HG03045 (cell line): ENCODE results near the gene UGT1A9.
"Not testable (repeated sequence)": the region's sequence is repeated elsewhere in the genome, so short reads cannot be mapped to it uniquely, and the experiment has no call there.

Experiments
- ATAC-seq: cut with Tn5 transposase; IDR thresholded peaks from one replicate; pipeline ENCODE4 v1.9.1; 2021; ENCODE audit warnings: mild to moderate bottlenecking, moderate library complexity; ENCODE audit not compliant: unreplicated experiment

UGT1A9 gene

DNA sequence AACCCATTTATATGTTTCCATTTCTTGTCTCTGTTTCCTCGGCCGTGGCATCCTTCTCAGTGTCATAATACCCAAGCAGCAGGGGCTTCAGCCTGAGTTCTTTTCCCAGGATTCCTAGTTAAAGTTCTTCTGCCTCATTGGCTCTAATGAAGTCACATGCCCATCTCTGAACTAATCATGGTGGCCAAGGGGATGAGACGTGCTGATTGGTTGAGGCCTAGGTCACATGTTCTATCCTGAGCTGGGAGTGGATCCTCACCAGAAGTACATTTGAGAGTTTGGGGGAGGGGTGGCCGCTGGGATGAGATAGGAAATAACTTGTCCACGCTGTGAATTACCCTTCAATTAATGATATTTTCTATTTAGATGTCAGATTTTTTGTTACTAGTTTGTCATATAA is 37.2 kb downstream of the UGT1A9 start:
- no peak for ATAC-seq

DNA sequence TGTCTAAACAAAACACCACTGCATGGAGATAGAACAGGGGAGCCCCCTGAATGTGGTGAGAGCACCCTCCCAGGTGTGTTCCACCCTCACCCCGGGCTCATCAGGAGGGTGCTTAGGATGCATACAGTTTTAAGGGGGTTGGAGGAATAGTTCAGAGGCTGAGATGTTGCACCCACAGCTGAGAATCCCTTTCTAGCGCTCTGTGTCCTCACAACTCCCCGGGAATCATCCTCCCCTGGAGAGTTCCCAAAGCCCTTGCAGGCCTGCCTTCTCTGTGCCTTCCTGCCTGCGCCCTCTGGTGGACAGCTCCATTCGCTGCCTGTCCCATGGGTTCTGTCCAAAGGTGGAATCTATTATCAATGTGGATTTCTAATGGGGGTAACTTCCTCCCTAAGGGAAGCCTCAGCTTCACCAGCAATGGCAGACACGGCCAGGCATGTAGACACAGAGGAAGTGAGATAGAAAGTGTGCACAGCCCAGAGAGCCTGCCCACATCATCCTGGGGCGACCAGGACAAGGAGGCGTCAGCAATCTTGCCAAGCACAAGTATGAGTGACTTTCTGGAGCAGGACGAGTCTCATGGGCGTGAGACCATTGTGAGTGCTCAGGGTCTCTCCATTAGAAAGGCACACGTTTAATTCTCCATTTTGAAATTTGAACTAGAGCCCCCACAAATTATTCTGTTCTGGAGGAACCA is 39.8 kb downstream of the UGT1A9 start:
- no peak for ATAC-seq

DNA sequence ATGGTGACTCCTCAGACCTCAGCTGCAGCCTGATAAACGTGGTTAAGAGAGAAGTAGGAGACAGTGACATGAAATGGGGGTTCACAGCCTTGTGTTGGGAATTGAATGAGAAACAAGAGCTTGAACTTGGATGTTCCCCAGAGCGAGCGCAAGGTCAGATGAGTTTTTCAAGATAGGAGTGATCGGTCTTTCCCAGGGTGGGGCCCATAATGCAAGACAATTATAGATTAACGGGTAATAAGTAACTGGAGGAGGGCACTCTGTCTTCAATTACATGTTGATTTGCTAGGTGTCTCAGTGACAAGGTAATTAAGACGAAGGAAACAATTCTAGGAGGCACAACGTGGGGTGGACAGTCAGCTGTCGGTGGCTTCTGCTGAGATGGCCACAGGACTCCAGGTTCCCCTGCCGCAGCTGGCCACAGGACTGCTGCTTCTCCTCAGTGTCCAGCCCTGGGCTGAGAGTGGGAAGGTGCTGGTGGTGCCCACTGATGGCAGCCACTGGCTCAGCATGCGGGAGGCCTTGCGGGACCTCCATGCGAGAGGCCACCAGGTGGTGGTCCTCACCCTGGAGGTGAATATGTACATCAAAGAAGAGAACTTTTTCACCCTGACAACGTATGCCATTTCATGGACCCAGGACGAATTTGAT is 41.0 kb downstream of the UGT1A9 start, which contains the start of gene UGT1A5:
UGT1A5 (plus strand) TSS at position 297 of the 651 bp plus-strand sequence; CDS start at position 382, 85 bp downstream.
- no peak for ATAC-seq

DNA sequence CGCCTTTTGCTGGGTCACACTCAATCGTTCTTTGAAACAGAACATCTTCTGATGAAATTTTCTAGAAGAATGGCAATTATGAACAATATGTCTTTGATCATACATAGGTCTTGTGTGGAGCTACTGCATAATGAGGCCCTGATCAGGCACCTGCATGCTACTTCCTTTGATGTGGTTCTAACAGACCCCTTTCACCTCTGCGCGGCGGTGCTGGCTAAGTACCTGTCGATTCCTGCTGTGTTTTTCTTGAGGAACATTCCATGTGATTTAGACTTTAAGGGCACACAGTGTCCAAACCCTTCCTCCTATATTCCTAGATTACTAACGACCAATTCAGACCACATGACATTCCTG is 41.5 kb downstream of the UGT1A9 start:
- ATAC-seq: no peak

DNA sequence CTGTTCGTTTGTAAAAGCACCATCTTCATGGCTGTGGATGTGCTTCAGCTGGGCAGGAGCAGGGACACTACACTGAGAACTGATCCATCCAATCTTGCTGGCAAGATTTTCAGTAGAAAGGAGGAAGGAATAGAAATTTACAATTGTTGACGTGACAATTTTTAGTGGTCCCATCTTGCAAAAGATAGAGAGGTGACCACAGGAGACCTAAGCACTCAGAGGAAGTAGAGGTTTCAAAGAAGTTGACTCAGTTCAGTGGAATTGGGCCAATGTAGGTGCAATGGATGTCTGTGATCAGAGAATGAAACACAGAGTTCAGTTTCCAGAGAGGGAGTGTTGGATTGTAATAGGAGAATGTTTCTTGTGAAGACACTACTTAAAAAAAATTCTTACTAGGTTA is 42.4 kb downstream of the UGT1A9 start:
- ATAC-seq: no peak

DNA sequence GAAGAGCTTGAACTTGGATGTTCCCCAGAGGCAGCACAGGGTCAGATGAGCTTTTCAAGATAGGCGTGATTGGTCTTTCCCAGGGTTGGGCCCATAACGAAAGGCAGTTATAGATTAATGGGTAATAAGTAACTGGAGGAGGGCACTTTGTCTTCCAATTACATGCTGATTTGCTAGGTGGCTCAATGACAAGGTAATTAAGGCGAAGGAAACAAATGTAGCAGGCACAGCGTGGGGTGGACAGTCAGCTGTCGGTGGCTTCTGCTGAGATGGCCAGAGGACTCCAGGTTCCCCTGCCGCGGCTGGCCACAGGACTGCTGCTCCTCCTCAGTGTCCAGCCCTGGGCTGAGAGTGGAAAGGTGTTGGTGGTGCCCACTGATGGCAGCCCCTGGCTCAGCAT is 46.9 kb downstream of the UGT1A9 start, which contains the start of gene UGT1A4:
UGT1A4 (plus strand) TSS at position 185 of the 400 bp plus-strand sequence; CDS start at position 270, 85 bp downstream.
- ATAC-seq: no peak

DNA sequence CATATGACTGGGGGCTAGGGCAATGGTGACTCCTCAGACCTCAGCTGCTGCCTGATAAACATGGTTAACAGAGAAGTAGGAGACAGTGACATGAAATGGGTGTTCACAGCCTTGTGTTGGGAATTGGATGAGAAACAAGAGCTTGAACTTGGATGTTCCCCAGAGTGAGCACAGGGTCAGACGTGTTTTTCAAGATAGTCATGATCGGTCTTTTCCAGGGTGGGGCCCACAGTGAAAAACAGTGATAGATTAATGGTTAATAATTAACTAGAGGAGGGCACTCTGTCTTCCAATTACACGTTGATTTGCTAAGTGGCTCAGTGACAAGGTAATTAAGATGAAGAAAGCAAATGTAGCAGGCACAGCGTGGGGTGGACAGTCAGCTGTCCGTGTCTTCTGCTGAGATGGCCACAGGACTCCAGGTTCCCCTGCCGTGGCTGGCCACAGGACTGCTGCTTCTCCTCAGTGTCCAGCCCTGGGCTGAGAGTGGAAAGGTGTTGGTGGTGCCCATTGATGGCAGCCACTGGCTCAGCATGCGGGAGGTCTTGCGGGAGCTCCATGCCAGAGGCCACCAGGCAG is 57.1 kb downstream of the UGT1A9 start, which contains the start of gene UGT1A3:
UGT1A3 (plus strand) TSS at position 320 of the 579 bp plus-strand sequence; CDS start at position 405, 85 bp downstream.
- ATAC-seq: no peak

DNA sequence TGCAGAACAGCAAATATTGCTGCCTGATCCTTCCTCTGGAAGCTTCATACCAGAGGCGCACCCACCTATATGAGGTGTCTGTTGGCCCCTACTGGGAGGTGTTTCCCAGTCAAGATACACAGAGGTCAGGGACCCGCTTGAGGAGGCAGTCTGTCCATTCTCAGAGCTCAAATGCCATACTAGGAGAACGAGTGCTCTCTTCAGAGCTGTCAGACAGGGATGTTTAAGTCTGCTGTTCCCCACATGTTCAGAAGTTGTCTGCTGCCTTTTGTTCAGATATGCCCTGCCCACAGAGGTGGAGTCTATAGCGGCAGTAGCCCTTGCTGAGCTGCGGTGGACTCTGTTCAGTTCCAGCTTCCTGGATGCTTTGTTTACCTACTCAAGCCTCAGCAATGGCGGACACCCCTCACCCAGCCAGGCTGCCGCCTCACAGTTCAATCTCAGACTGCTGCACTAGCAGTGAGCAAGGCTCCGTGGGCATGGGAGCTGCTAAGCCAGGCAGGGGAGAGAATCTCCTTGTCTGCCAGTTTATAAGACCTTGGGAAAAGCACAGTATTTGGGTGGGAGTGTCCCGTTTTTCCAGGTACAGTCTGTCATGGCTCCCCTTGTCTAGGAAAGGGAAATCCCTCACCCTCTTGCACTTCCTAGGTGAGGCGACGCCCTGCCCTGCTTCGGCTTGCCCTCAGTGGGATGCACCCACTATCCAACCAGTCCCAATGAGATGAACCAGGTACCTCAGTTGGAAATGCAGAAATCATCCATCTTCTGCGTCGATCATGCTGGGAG is 65.4 kb downstream of the UGT1A9 start:
- ATAC-seq: not testable (repeated sequence)

DNA sequence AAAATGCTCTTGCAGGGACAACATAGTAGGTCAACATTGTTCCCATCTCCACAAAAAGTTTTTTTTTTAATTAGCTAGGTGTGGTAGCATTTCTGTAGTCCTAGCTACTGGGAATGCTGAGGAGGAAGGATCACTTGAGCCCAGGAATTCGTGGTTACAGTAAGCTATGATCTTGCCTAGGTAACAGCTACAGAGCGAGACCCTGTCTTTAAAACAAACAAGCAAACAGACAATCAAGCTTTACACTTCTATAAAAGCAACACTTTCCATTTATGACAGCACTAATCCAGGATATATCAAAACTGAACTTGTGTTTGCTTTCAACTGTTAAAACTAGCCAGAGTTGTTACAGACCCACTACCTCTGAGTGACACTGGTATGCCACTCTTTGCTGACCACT is 69.2 kb downstream of the UGT1A9 start:
- no peak for ATAC-seq

DNA sequence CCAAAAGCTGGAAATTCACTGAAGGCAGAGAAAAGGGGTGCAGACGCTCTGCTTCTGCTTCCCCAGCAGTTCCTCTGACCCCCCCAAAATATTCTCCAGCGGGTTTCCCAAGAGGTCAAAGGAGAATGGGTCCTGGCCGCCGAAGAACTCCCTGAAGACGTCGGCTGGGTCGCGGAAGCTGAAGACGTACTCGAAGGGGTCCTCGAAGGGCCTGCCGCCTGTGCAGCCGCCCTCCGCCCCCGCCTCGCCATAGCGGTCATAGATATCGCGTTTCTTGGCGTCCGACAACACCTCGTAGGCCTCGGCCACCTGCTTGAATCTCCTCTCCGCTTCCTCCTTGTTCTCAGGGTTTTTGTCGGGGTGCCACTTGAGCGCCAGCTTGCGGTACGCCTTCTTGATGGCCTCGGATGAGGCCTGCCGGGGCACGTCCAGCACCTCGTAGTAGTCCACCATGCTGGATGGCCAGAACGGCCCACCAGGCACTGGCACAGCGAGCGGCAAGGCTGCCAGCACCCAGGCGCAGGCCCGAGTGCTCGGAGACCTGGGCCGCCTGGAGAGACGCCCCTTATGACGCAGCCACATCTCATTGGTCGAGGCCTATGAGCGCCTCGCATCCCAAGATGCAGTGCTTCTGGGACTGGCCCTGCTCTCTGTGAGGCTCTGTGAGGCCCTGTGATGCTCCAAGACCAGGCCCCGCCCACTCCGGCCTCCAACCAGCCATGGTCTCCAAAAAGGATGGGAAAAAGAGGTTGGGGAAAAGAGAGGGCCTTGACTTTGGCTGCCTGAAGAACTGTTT is 72.0 kb downstream of the UGT1A9 start:
- no peak for ATAC-seq

DNA sequence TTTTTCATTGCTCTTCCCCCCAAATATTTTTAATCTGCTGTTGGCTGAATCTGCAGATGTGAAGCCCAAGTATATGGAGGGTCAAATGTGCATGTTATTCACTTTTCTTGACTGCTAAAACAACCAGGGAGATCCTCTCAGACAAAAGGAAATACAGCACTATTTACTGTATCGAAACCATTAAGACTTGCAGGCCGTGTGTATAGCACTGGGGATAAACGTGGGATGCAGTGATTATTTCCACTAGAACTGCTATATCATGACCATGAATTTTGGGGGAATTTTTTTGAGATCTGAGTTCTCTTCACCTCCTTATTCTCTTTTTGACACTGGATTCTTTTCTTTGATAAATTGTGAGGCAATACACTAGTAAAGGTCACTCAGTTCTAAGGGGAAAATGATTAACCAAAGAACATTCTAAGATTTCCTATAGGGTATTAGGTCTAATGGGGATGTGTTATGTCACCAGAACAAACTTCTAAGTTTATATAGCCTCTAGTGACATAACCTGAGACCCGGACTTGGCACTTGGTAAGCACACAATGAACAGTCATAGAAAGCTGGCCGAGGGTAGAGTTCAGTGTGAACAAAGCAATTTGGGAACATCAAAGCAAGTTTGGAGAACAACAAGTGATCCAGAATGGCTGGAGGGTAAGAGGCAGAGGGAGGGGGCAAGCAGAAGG is 73.5 kb downstream of the UGT1A9 start:
- ATAC-seq: no peak

DNA sequence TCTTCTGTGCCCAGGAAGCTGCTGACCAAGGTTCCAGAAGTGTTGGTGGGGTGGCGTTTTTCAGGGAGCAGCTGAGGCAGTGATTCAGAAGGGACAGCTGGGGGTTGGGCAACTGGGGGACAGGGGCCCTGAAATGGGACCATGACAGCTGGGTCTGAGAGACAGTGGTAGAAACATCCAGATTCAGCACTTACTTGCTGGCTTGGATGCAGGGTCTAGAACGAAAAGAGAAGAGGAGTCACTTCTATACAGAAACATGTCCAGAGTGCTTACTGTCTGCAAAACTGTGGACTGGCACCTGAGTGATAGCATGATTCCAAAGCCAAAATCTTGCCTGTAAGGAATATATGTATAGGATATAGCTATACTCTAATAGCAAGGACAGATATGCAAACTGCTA is 74.1 kb downstream of the UGT1A9 start:
- ATAC-seq: not testable (repeated sequence)

DNA sequence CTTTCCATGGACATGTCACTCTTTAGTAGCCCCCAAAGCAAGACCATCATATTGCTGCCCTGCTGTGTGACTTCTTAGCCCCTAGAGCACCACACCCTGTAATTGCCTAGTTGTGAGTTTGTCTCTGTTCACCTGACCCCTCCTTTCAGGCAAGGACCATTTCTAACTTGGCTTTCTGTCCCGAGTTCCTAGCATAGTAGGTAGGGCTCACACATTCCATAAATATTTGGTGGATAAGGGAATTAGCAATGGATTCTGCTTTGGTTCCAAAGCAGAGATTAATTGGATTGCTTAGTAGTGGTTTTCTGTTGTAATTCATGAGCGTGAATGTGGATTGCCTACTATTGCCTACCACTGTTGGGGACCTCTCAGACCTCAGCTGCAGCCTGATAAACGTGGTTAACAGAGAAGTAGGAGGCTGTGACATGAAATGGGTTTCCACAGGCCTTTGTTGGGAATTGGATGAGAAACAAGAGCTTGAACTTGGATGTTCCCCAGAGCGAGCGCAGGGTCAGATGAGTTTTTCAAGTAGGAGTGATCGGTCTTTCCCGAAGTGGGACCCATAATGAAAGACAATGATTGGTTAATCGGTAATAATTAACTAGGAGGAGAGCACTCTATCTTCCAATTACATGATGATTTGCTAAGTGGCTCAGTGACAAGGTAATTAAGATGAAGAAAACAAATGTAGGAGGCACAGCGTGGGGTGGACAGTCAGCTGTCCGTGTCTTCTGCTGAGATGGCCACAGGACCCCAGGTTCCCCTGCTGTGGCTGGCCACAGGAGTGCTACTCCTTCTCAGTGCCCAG is 75.0 kb downstream of the UGT1A9 start:
- ATAC-seq: no peak

DNA sequence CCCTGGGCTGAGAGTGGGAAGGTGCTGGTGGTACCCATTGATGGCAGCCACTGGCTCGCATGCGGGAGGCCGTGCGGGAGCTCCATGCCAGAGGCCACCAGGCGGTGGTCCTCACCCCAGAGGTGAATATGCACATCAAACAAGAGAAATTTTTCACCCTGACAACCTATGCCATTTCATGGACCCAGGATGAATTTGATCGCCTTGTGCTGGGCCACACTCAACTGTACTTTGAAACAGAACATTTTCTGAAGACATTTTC is 75.5 kb downstream of the UGT1A9 start:
- no peak for ATAC-seq

DNA sequence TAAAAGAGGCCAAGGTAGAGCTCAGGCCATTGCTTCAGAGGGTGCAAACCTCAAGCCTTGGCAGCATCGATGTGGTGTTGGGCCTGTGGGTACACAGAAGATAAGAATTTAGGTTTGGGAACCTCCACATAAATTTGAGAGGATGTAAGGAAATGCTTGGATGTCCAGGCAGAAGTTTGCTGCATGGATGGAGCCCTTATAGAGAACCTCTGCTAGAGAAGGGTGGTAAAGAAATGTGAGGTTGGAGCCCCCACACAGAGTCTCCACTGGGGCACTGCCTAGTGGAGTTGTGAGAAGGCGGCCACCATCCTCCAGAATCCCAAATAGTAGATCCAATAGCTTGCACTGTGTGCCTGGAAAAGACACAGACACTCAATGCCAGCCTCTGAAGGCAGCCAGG is 79.0 kb downstream of the UGT1A9 start:
- not testable (repeated sequence) for ATAC-seq

DNA sequence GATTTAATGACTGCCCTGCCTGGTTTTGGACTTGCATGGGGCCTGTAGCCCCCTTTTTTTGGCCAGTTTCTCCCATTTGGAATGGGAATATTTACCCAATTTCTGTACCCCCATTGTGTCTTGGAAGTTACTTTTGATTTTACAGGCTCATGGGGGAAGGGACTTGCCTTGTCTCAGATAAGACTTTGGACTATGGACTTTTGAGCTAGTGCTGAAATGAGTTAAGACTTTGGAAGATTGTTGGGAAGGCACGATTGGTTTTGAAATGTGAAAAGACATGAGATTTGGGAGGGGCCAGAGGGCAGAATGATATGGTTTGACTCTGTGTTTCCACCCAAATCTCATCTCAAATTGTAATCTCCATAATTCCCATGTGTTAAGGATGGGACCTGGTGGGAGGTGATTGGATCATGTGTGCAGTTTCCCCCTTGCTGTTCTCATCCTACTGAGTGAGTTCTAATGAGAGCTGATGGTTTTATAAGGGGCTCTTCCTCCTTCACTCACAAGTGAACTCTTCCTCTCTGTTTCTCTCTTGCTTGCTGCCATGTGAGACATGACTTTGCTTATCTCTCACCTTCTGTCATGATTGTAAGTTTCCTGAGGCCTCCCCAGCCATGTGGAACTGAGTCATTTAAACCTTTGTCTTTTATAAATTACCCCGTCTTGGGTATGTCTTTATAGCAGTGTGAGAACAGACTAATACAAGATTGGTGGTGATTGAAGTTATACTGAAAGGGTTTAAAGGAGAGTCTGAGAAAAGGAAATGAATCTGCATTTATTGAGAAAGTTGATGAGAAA is 79.7 kb downstream of the UGT1A9 start:
- ATAC-seq: not testable (repeated sequence)

DNA sequence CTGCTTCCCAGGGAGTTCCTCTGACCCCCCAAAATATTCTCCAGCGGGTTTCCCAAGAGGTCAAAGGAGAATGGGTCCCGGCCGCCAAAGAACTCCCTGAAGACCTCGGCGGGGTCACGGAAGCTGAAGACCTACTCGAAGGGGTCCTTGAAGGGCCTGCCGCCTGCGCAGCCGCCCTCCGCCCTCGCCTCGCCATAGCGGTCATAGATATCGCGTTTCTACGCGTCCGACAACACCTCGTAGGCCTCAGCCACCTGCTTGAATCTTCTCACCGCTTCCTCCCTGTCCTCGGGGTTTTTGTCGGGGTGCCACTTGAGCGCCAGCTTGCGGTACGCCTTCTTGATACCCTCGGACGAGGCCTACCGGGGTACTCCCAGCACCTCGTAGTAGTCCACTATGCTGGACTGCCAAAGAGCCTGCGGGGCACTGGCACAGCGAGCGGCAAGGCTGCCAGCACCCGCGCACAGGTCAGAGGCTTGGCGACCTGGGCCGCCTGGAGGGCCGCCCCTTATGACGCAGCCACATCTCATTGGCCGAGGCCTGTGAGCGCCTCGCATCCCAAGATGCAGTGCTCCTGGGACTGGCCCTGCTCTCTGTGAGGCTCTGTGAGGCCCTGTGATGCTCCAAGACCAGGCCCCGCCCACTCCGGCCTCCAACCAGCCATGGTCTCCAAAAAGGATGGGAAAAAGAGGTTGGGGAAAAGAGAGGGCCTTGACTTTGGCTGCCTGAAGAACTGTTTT is 83.3 kb downstream of the UGT1A9 start:
- no peak for ATAC-seq
